Keratinocyte (primary cell): ENCODE measurements around the gene ARMC2. TPM values are rescaled to one million over a fixed set of nuclear protein-coding genes. Genes with fewer than 3 reads are reported as not detected.

Source experiments
- DNase-seq: peaks from one replicate; pipeline ENCODE4 v3.0.0-alpha.2; 2011; ENCODE audit warnings: low read depth, missing footprints, low spot score
- FAIRE-seq: peaks from 2 replicates; lab custom pipeline; 2011; peaks lifted over from hg19 to GRCh38; lab: Jason Lieb, UNC
- H2AFZ ChIP-seq: 2 replicates; pipeline ENCODE4 v1.6.0; 2012; ENCODE audit warnings: low read length, control low read depth, inconsistent platforms; ENCODE audit not compliant: control insufficient read depth
- H3K27ac ChIP-seq: 2 replicates; pipeline ENCODE4 v1.5.1; 2011; ENCODE audit warnings: low read length; ENCODE audit not compliant: control insufficient read depth, insufficient read depth
- H3K27me3 ChIP-seq: 3 replicates; pipeline ENCODE4 v1.6.0; 2011; ENCODE audit warnings: low read length; ENCODE audit not compliant: control insufficient read depth, insufficient read depth; ENCODE audit errors: extremely low read depth
- H3K36me3 ChIP-seq, 2 experiments: 2 replicates in 1 of 2; 3 replicates in 1 of 2; pipeline ENCODE4 v1.5.1; 2011; ENCODE audit warnings: low read length in 2 of 2, mild to moderate bottlenecking in 1 of 2; ENCODE audit not compliant: control insufficient read depth in 2 of 2, insufficient read depth in 2 of 2; ENCODE audit errors: extremely low read depth in 1 of 2
- H3K4me1 ChIP-seq: 3 replicates; pipeline ENCODE4 v1.5.1; 2011; ENCODE audit warnings: low read length; ENCODE audit not compliant: control insufficient read depth, insufficient read depth; ENCODE audit errors: extremely low read depth
- H3K4me2 ChIP-seq: 3 replicates; pipeline ENCODE4 v1.6.0; 2011; ENCODE audit warnings: low read depth, low read length; ENCODE audit not compliant: control insufficient read depth, insufficient read depth; ENCODE audit errors: extremely low read depth
- H3K4me3 ChIP-seq, 3 experiments: fragments of 200-600 bp in 1 of 3; sonication (generic) in 1 of 3; 2 replicates in 2 of 3; 3 replicates in 1 of 3; pipeline ENCODE4 v1.5.1; 2011 to 2016; ENCODE audit warnings: low read length in 3 of 3, mild to moderate bottlenecking in 3 of 3, control low read depth in 2 of 3, inconsistent platforms in 1 of 3, low read depth in 1 of 3, mixed read lengths in 1 of 3, mixed run types in 1 of 3, moderate library complexity in 1 of 3; ENCODE audit not compliant: control insufficient read depth in 2 of 3, insufficient read depth in 2 of 3; ENCODE audit errors: extremely low read depth in 1 of 3
- H3K79me2 ChIP-seq: 2 replicates; pipeline ENCODE4 v1.6.0; 2012; ENCODE audit warnings: low read length; ENCODE audit not compliant: control insufficient read depth, insufficient read depth
- H3K9ac ChIP-seq: 3 replicates; pipeline ENCODE4 v1.6.0; 2011; ENCODE audit warnings: low read length; ENCODE audit not compliant: control insufficient read depth, insufficient read depth; ENCODE audit errors: extremely low read depth
- H3K9me1 ChIP-seq: 3 replicates; pipeline ENCODE4 v1.6.0; 2011; ENCODE audit warnings: low read length; ENCODE audit not compliant: control insufficient read depth, insufficient read depth; ENCODE audit errors: extremely low read depth
- H3K9me3 ChIP-seq: 2 replicates; pipeline ENCODE4 v1.5.1; 2012; ENCODE audit warnings: low read depth, low read length; ENCODE audit not compliant: control insufficient read depth
- H4K20me1 ChIP-seq: 3 replicates; pipeline ENCODE4 v1.6.0; 2011; ENCODE audit warnings: low read length; ENCODE audit not compliant: control insufficient read depth, insufficient read depth; ENCODE audit errors: extremely low read depth
- CTCF ChIP-seq, 3 experiments: IDR thresholded peaks in 1 of 3; conservative IDR thresholded peaks in 1 of 3; optimal IDR thresholded peaks in 1 of 3; 2 replicates in 2 of 3; 3 replicates in 1 of 3; pipeline versions ENCODE3 to v1.5.1; 2011; ENCODE audit warnings: low read length in 3 of 3, mild to moderate bottlenecking in 3 of 3, moderate library complexity in 2 of 3, control low read depth in 1 of 3, inconsistent platforms in 1 of 3; ENCODE audit not compliant: insufficient read depth in 2 of 3; ENCODE audit errors: extremely low read depth in 1 of 3
- EZH2 ChIP-seq: IDR thresholded peaks from one replicate; pipeline ENCODE4 v1.6.1; 2012; ENCODE audit warnings: inconsistent platforms, mild to moderate bottlenecking, low read length, moderate library complexity
- dilution Hi-C: fragments of 300-500 bp; cut with MboI; formaldehyde crosslinking; loops from one replicate; pipeline ENCODE4 v1.7.0; 2020; ENCODE audit warnings: low sequenced_read_pairs; ENCODE audit not compliant: extremely low pct_ligation_motif_present
- polyA plus RNA-seq, 5 experiments: library from polyadenylated mRNA; depleted of rRNA in 3 of 5; stranded (reverse) in 3 of 5; stranded (forward) in 1 of 5; unstranded in 1 of 5; fragments of >200 nt; gene quantifications; 1 replicate in 1 of 5; 2 replicates in 3 of 5; 3 replicates in 1 of 5; pipeline versions ENCODE4 v1.2.1 to v1.2.3, GENCODE V29; 2011 to 2012; ENCODE audit warnings: missing spikeins in 2 of 5, low read depth in 1 of 5, low replicate concordance in 1 of 5

The ARMC2 gene
- polyA plus RNA-seq, 1 donor (not counting 4 experiments of a cell fraction or from before 2014, with no cell fraction given), result 3.8 TPM

- dilution Hi-C loops, result no loop called here
- Histone ChIP-seq H3K36me3 (no peaks in the 10 kb centered on the region), H3K9me1 (no peaks in the 10 kb centered on the region), H3K4me2 (peak overlapping the region; percentile 15), H3K9ac (no peak overlapping the region), H3K27me3 (no peaks in the 10 kb centered on the region), H3K9me3 (no peaks in the 10 kb centered on the region), H2AFZ (peak overlapping the region; percentile 72), H3K4me3 (no peak overlapping the region), H4K20me1 (no peaks in the 10 kb centered on the region), H3K27ac (no peak overlapping the region), H3K79me2 (no peaks in the 10 kb centered on the region), H3K4me1 (peaks cover 39% of the 10 kb centered on the region)
- FAIRE-seq, result peak; percentile 67
- TF ChIP-seq EZH2 (no peak), CTCF (optimal IDR thresholded peaks at IDR 0.05 in 1 of 3, IDR thresholded peaks at IDR 0.05 in 1 of 3, conservative IDR thresholded peaks at IDR 0.05 in 1 of 3; ENCODE audit: extremely low read depth in 1 of 3, insufficient read depth in 2 of 3, low read length in 3 of 3) (no peak)
- no peak for DNase-seq
Observed at GRCh38 chr6:108941281-108941680, 93.1 kb downstream of the ARMC2 start.

GRCh38 chr6:108941859-108942258 is 93.6 kb downstream of the ARMC2 start:
- no peaks in the 10 kb centered on the region for H3K36me3 ChIP-seq
- H3K9me1 ChIP-seq, result no peaks in the 10 kb centered on the region
- FAIRE-seq (no peak), DNase-seq (no peak)
- dilution Hi-C loops, result no loop called here
- H4K20me1 ChIP-seq, result no peaks in the 10 kb centered on the region
- no peak overlapping the region for H3K4me2 ChIP-seq
- peaks cover 45% of the 10 kb centered on the region for H3K4me1 ChIP-seq
- H3K9ac ChIP-seq, result no peak overlapping the region
- no peak for TF ChIP-seq CTCF (optimal IDR thresholded peaks at IDR 0.05 in 1 of 3, IDR thresholded peaks at IDR 0.05 in 1 of 3, conservative IDR thresholded peaks at IDR 0.05 in 1 of 3; ENCODE audit: extremely low read depth in 1 of 3, insufficient read depth in 2 of 3, low read length in 3 of 3)
- TF ChIP-seq EZH2, result no peak
- H3K4me3 ChIP-seq, result no peak overlapping the region
- no peak overlapping the region for H3K27ac ChIP-seq
- H3K27me3 ChIP-seq, result no peaks in the 10 kb centered on the region
- H3K79me2 ChIP-seq, result no peaks in the 10 kb centered on the region
- no peaks in the 10 kb centered on the region for H3K9me3 ChIP-seq
- peak overlapping the region; percentile 17 for H2AFZ ChIP-seq
